Right renal cortex interstitium (tissue), 3 donors: ENCODE data around the gene CASP6. TPM values are rescaled to one million over a fixed set of nuclear protein-coding genes. Genes with fewer than 3 reads are reported as not detected.
"Not testable (repeated sequence)": the region's sequence is repeated elsewhere in the genome, so short reads cannot be mapped to it uniquely, and the experiment has no call there.

Experiments used
- DNase-seq, 3 donors: peaks; one replicate each; pipeline ENCODE4 v3.0.0-alpha.2; 2013; ENCODE audit warnings: low read depth in 3 of 3, low spot score in 2 of 3
- polyA plus RNA-seq, 3 donors: library from polyadenylated mRNA; unstranded; fragments of 120-200 nt; gene quantifications; one replicate each; pipeline ENCODE4 v1.2.1, GENCODE V29; 2013; ENCODE audit not compliant: insufficient read length in 3 of 3

CASP6 gene
- polyA plus RNA-seq, 3 donors = 41.8 to 43.8 (median 43.1) TPM

- no peak for DNase-seq
Measured at GRCh38 chr4:109721033-109721432, 17.8 kb upstream of the CASP6 start.

- DNase-seq = no peak
Measured at GRCh38 chr4:109719604-109720003, 16.4 kb upstream of the CASP6 start.

GRCh38 chr4:109718759-109719158 is 15.5 kb upstream of the CASP6 start:
- DNase-seq = no peak

GRCh38 chr4:109713500-109713899 is 10.3 kb upstream of the CASP6 start:
- no peak for DNase-seq

GRCh38 chr4:109708990-109709389 is 5.7 kb upstream of the CASP6 start:
- no peak for DNase-seq

GRCh38 chr4:109708435-109708834 is 5.2 kb upstream of the CASP6 start:
- no peak for DNase-seq

- peak; percentile 26 to 45 (median 34) for DNase-seq
Measured at GRCh38 chr4:109703664-109704361, 568 bp upstream of the CASP6 start.

GRCh38 chr4:109701566-109702410 is 1.5 kb downstream of the CASP6 start:
- DNase-seq = peak; percentile 3 to 18 (median 10)

GRCh38 chr4:109699553-109700225 is 3.6 kb downstream of the CASP6 start:
- DNase-seq = no peak

- DNase-seq = no peak
Measured at GRCh38 chr4:109698656-109699055, 4.6 kb downstream of the CASP6 start.

GRCh38 chr4:109691411-109691920 is 11.8 kb downstream of the CASP6 start:
- no peak for DNase-seq

- no peak for DNase-seq
Measured at GRCh38 chr4:109690690-109691410, 12.4 kb downstream of the CASP6 start.

GRCh38 chr4:109684727-109685126 is 18.5 kb downstream of the CASP6 start:
- no peak for DNase-seq

GRCh38 chr4:109683621-109684253 is 19.5 kb downstream of the CASP6 start:
- DNase-seq = no peak

GRCh38 chr4:109682875-109683274 is 20.4 kb downstream of the CASP6 start:
- DNase-seq = no peak

GRCh38 chr4:109678925-109679324 is 24.3 kb downstream of the CASP6 start:
- DNase-seq = not testable (repeated sequence)

GRCh38 chr4:109678472-109678871 is 24.8 kb downstream of the CASP6 start:
- DNase-seq = not testable (repeated sequence)

- no peak for DNase-seq
Measured at GRCh38 chr4:109676886-109677285, 26.4 kb downstream of the CASP6 start.

GRCh38 chr4:109675843-109676242 is 27.4 kb downstream of the CASP6 start:
- no peak for DNase-seq

GRCh38 chr4:109675181-109675580 is 28.1 kb downstream of the CASP6 start:
- no peak for DNase-seq
